ENCODE measurements around the gene PCSK7.
A peak's percentile ranks its signal among the peaks of the same experiment; 100 is the strongest.

PCSK7 gene

GRCh38 chr11:117219995-117220394, 11.9 kb downstream of the PCSK7 start:
- peaks cover 28% of the 10 kb centered on the region for H3K36me3 Mint-ChIP-seq (ENCODE audit: low read depth)
- H3K4me1 Mint-ChIP-seq: peaks cover 83% of the 10 kb centered on the region
- TF ChIP-seq CTCF (IDR thresholded peaks at IDR 0.05): no peak

GRCh38 chr11:117219455-117219854, 12.4 kb downstream of the PCSK7 start:
- no peak for TF ChIP-seq CTCF (IDR thresholded peaks at IDR 0.05)
- Mint-ChIP-seq H3K36me3 (ENCODE audit: low read depth) (peaks cover 32% of the 10 kb centered on the region), H3K27me3 (ENCODE audit: low read depth, poor library complexity) (peaks cover 8% of the 10 kb centered on the region), H3K4me1 (peaks cover 83% of the 10 kb centered on the region), H3K9me3 (no peaks in the 10 kb centered on the region), H3K27ac (no peak overlapping the region), H3K4me3 (no peak overlapping the region)
- DNase-seq: no peak

More at GRCh38 chr11:117219995-117220394, 11.9 kb downstream of the PCSK7 start:
- Mint-ChIP-seq H3K27ac (peak overlapping the region; percentile 48), H3K9me3 (no peaks in the 10 kb centered on the region), H3K27me3 (ENCODE audit: low read depth, poor library complexity) (peaks cover 8% of the 10 kb centered on the region), H3K4me3 (no peak overlapping the region)
- no peak for DNase-seq

- H3K4me1 Mint-ChIP-seq: peaks cover 83% of the 10 kb centered on the region
- H3K27ac Mint-ChIP-seq: no peak overlapping the region
- no peak overlapping the region for H3K4me3 Mint-ChIP-seq
- peaks cover 6% of the 10 kb centered on the region for H3K27me3 Mint-ChIP-seq (ENCODE audit: low read depth, poor library complexity)
- no peaks in the 10 kb centered on the region for H3K9me3 Mint-ChIP-seq
- no peak for TF ChIP-seq CTCF (IDR thresholded peaks at IDR 0.05)
- peaks cover 36% of the 10 kb centered on the region for H3K36me3 Mint-ChIP-seq (ENCODE audit: low read depth)
- no peak for DNase-seq
Observed at GRCh38 chr11:117219001-117219400, 12.9 kb downstream of the PCSK7 start.

GRCh38 chr11:117218133-117218915, 13.5 kb downstream of the PCSK7 start:
- Mint-ChIP-seq H3K4me1 (peaks cover 76% of the 10 kb centered on the region), H3K27me3 (ENCODE audit: low read depth, poor library complexity) (peaks cover 5% of the 10 kb centered on the region), H3K36me3 (ENCODE audit: low read depth) (peaks cover 40% of the 10 kb centered on the region)

GRCh38 chr11:117217141-117218084, 14.5 kb downstream of the PCSK7 start:
- Mint-ChIP-seq H3K27ac (peak overlapping the region; percentile 88), H3K27me3 (ENCODE audit: low read depth, poor library complexity) (peaks cover 5% of the 10 kb centered on the region)

More at GRCh38 chr11:117218133-117218915, 13.5 kb downstream of the PCSK7 start:
- TF ChIP-seq CTCF (IDR thresholded peaks at IDR 0.05): no peak
- Mint-ChIP-seq H3K9me3 (no peaks in the 10 kb centered on the region), H3K4me3 (peak overlapping the region; percentile 48), H3K27ac (peak overlapping the region; percentile 88)
- no peak for DNase-seq

More at GRCh38 chr11:117217141-117218084, 14.5 kb downstream of the PCSK7 start:
- H3K9me3 Mint-ChIP-seq: no peaks in the 10 kb centered on the region
- TF ChIP-seq CTCF (IDR thresholded peaks at IDR 0.05): no peak
- H3K4me3 Mint-ChIP-seq: no peak overlapping the region
- peaks cover 67% of the 10 kb centered on the region for H3K4me1 Mint-ChIP-seq
- DNase-seq: no peak
- H3K36me3 Mint-ChIP-seq (ENCODE audit: low read depth): peaks cover 46% of the 10 kb centered on the region
